Common myeloid progenitor, CD34-positive (primary cell): ENCODE measurements around the gene HOXC10. TPM values are rescaled to one million over a fixed set of nuclear protein-coding genes. Genes with fewer than 3 reads are reported as not detected.

ENCODE experiments used
- CTCF ChIA-PET: fragments of 350-600 bp; sonication (Branson Sonifier 250); formaldehyde crosslinking; loops from one replicate; lab custom pipeline; 2021; ENCODE audit warnings: antibody characterized with exemption; lab: Charles Lee
- POLR2A ChIA-PET: fragments of 350-600 bp; sonication (Branson Sonifier 250); formaldehyde crosslinking; loops from one replicate; lab custom pipeline; 2021; ENCODE audit warnings: antibody characterized with exemption; lab: Charles Lee
- DNase-seq, 3 donors: peaks; one replicate each; pipeline versions ENCODE4 v3.0.0 to v3.0.0-alpha.2; 2013
- H3K27ac ChIP-seq, 2 experiments: 1 replicate in 1 of 2; 2 replicates in 1 of 2; pipeline ENCODE4 v1.7.0; 2013; ENCODE audit warnings: inconsistent platforms in 2 of 2, low read length in 2 of 2, mild to moderate bottlenecking in 2 of 2, low read depth in 1 of 2, moderate library complexity in 1 of 2; ENCODE audit not compliant: severe bottlenecking in 2 of 2, insufficient read depth in 1 of 2, poor library complexity in 1 of 2
- H3K27me3 ChIP-seq, 5 experiments: replicated peaks in 2 of 5; 1 replicate in 3 of 5; 2 replicates in 2 of 5; pipeline versions ENCODE4 v1.6.1 to v1.7.0; 2013; ENCODE audit warnings: low read length in 4 of 5, mild to moderate bottlenecking in 2 of 5, moderate library complexity in 2 of 5, inconsistent platforms in 1 of 5; ENCODE audit not compliant: insufficient read depth in 5 of 5, control insufficient read depth in 4 of 5
- H3K36me3 ChIP-seq, 4 experiments: 1 replicate in 2 of 4; 2 replicates in 2 of 4; pipeline versions ENCODE4 v1.6.1 to v1.7.0; 2013; ENCODE audit warnings: low read length in 3 of 4, control low read depth in 1 of 4, mild to moderate bottlenecking in 1 of 4; ENCODE audit not compliant: control insufficient read depth in 4 of 4, insufficient read depth in 4 of 4
- H3K4me1 ChIP-seq, 4 experiments: 1 replicate in 3 of 4; 2 replicates in 1 of 4; pipeline versions ENCODE4 v1.6.1 to v1.7.1; 2013; ENCODE audit warnings: low read length in 3 of 4, mild to moderate bottlenecking in 3 of 4, control low read depth in 1 of 4, inconsistent platforms in 1 of 4, moderate library complexity in 1 of 4; ENCODE audit not compliant: control insufficient read depth in 4 of 4, insufficient read depth in 4 of 4; ENCODE audit errors: control extremely low read depth in 1 of 4
- H3K4me3 ChIP-seq, 7 experiments: 1 replicate in 4 of 7; 2 replicates in 3 of 7; pipeline versions ENCODE4 v1.5.1 to v1.7.0; 2013; ENCODE audit warnings: mild to moderate bottlenecking in 7 of 7, low read length in 6 of 7, moderate library complexity in 6 of 7, inconsistent platforms in 2 of 7, low read depth in 2 of 7, control low read depth in 1 of 7; ENCODE audit not compliant: insufficient read depth in 4 of 7, control insufficient read depth in 1 of 7; ENCODE audit errors: extremely low read depth in 1 of 7
- H3K9me3 ChIP-seq, 5 experiments: 1 replicate in 4 of 5; 2 replicates in 1 of 5; pipeline versions ENCODE4 v1.6.1 to v1.7.1; 2013; ENCODE audit warnings: low read length in 4 of 5, mild to moderate bottlenecking in 2 of 5, inconsistent platforms in 1 of 5, low read depth in 1 of 5, moderate library complexity in 1 of 5; ENCODE audit not compliant: control insufficient read depth in 4 of 5, insufficient read depth in 2 of 5; ENCODE audit errors: control extremely low read depth in 1 of 5
- WGBS: methylation state at CpG from one replicate; pipeline ENCODE4 v1.1.5; 2013; ENCODE audit not compliant: insufficient coverage; 5-methylcytosine and 5-hydroxymethylcytosine counted together
- polyA plus RNA-seq: library from polyadenylated mRNA; unstranded; fragments of 120-200 nt; gene quantifications from one replicate; pipeline ENCODE4 v1.2.1, GENCODE V29; 2013

The HOXC10 gene
- polyA plus RNA-seq, result not detected

DNA sequence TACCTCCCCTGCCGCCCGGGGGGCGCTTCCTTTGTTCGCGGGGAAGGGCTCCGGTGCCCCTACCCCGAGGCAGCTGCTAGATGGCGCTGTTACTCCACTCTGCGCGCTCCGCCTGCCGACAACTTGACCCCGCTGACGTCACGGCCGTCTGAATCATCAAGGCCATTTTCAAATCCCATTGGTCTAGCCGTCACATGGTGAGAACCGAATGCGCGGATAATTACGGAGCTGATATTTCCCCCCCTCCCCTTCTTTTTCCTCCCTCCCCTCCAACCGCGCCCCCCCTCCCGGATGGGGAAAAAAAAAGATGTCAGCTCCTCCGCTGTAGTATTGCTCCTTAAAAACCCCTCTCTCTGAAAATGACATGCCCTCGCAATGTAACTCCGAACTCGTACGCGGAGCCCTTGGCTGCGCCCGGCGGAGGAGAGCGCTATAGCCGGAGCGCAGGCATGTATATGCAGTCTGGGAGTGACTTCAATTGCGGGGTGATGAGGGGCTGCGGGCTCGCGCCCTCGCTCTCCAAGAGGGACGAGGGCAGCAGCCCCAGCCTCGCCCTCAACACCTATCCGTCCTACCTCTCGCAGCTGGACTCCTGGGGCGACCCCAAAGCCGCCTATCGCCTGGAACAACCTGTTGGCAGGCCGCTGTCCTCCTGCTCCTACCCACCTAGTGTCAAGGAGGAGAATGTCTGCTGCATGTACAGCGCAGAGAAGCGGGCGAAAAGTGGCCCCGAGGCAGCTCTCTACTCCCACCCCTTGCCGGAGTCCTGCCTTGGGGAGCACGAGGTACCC is at the start of gene HOXC10:
Gene HOXC10, plus strand, starts transcription at position 246 of the 791 bp plus-strand sequence. Its CDS starts 114 bp downstream, at position 360.
- CTCF ChIA-PET, result interaction anchor here (0.7 to 5.6 kb wide), 12 partner anchors 8 to 223 kb away, joined by 3 to 46 read pairs (median 4); partner anchors contain the start of gene HOXC9
- 4% methylated on average over 35 of the region's 55 CpGs for WGBS
- peaks cover 0 to 25% (median 19%) of the 10 kb centered on the region in 4 experiments for H3K4me1 ChIP-seq
- POLR2A ChIA-PET, result no interaction called here
- peak; percentile 89 to 90 (median 90) for DNase-seq
- peak within 1 kb of the TSS in 1 of 7 experiments; percentile 32 for H3K4me3 ChIP-seq
- peaks cover 39 to 99% (median 74%) of the 10 kb centered on the region in 5 experiments for H3K27me3 ChIP-seq
- H3K27ac ChIP-seq, result no peak within 1 kb of the TSS
- H3K9me3 ChIP-seq, result peaks cover 0 to 8% (median 0%) of the 10 kb centered on the region in 5 experiments
- H3K36me3 ChIP-seq, result no peaks in the 10 kb centered on the region

DNA sequence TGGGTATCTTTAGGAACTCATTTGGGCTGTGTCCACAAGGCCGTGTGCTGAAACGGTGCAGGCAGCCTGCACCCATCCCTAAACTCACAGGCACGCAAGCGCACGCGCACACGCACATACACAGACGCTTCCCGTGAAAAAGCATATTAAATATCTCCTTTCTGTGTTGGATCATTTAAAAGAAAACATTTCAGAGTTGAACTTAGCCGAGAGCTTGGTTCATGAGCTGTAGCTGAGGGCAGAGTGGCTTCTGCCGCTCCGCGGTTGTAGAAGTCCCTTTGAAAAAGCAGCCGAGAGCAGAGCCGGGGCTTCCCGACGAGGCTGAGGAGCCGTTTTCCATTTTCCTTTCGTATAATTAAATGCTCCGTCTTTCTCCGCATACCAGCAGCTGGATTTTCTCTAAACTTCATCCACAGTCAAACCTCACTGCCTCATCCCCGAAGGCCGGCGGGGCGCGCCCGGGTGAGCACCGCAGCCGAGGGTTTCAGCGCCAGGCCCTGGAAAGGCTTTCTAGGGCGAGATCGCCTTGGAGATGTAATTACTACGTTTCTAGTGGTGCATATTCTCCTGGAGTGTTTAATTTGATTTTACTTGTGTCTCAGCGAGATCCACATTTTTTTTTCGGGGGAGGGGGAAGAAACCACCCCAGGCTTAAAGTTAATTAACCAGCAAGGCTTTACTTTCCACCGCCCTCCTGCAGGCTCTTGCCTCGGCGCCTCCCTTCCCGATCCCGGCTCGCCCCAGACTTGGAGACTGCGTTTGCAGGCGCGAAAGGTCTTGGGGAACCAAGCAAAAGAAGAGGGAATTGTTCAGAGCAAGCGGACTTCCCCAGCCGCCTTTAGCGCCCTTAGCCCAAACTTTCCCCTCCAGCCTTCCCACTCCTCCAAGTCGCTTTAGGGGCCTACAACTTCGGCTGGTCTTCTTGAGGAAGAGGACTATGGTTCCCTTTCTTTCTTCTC is 49.3 kb upstream of the HOXC10 start:
- ChIA-PET POLR2A (no interaction called here), CTCF (interaction anchor here (1.4 to 1.7 kb wide), 2 partner anchors 8 to 9 kb away, joined by 3 to 7 read pairs; no protein-coding TSS in a partner anchor)
- WGBS, result 1% methylated on average over 18 of the region's 49 CpGs

DNA sequence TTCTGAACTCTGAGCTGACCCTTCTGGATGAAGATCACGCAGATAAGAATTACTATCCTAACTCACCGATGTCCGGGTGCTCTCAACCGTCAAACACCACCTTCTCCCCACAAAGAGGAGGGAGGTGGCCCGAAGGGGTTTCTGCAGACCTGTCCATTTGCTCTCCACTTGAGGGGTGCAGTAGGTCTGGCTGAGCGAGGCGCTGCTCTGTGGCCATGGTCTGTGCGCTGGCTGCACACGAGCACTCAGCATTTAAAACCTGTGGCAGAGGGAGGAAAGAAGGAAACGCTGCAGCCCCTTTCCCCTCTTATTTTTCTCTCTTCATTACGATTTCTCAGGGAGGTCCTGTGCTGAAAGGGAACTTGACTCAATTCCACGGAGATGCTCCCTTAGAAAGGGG is 47.8 kb upstream of the HOXC10 start:
- H3K4me3 ChIP-seq, result no peak overlapping the region
- H3K36me3 ChIP-seq, result no peaks in the 10 kb centered on the region
- ChIA-PET CTCF (no interaction called here), POLR2A (no interaction called here)
- H3K9me3 ChIP-seq, result peaks cover 0 to 4% (median 0%) of the 10 kb centered on the region in 5 experiments
- H3K4me1 ChIP-seq, result peaks cover 0 to 3% (median 0%) of the 10 kb centered on the region in 4 experiments
- no peak for DNase-seq
- peaks cover 37 to 100% (median 74%) of the 10 kb centered on the region in 5 experiments for H3K27me3 ChIP-seq
- H3K27ac ChIP-seq, result no peak overlapping the region
- 5% methylated on average over 10 of the region's 12 CpGs for WGBS

More for the DNA sequence above, 49.3 kb upstream of the HOXC10 start:
- Histone ChIP-seq H3K9me3 (peaks cover 0 to 4% (median 0%) of the 10 kb centered on the region in 5 experiments), H3K4me1 (peaks cover 0 to 3% (median 0%) of the 10 kb centered on the region in 4 experiments), H3K27ac (no peak overlapping the region), H3K4me3 (peak overlapping the region in 1 of 7 experiments; percentile 45), H3K27me3 (peaks cover 40 to 100% (median 67%) of the 10 kb centered on the region in 5 experiments), H3K36me3 (no peaks in the 10 kb centered on the region)
- DNase-seq, result peak in 2 of 3 donors; percentile 43 to 44

DNA sequence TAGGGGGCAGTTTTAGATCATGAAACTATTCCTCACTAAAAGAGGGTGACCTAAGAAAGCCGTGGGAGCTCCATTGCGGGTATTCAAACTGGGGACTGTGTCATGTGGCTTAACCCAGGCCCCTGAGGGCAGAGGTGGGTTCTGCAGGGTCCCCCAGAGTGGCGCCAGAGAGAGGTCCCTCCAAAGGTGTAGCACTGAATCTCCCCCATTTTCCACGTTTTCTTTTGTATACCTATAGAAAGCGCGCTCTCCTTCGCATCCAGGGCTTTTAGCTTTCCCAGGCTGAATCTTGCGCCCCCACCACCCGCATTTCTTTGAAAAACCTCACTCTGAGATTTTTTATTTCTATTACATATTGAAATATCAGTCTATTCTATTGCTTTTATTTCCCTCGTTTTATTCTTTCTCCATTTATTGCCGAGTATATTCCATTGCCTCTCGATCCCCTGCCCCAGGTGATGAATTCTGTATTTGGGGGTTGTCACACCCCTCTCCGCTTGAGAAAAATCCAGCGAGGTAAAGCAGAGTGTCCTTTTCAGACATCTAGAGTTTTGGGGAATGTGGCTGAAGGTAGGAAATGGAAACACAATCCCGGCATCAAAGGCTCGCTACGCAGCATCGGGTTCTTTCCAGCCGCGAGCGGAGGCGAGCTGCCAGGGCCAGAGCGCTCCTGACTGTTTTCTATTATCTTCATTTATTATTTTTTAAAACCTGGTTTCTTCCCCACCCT is 47.2 kb upstream of the HOXC10 start:
- peaks cover 0 to 4% (median 0%) of the 10 kb centered on the region in 5 experiments for H3K9me3 ChIP-seq
- H3K27me3 ChIP-seq, result peaks cover 33 to 100% (median 74%) of the 10 kb centered on the region in 5 experiments
- H3K27ac ChIP-seq, result no peak overlapping the region
- H3K4me1 ChIP-seq, result peaks cover 0 to 3% (median 0%) of the 10 kb centered on the region in 4 experiments
- 17% methylated on average over 15 of the region's 23 CpGs for WGBS
- ChIA-PET POLR2A (no interaction called here), CTCF (no interaction called here)
- H3K36me3 ChIP-seq, result no peaks in the 10 kb centered on the region
- DNase-seq, result no peak
- H3K4me3 ChIP-seq, result no peak overlapping the region

DNA sequence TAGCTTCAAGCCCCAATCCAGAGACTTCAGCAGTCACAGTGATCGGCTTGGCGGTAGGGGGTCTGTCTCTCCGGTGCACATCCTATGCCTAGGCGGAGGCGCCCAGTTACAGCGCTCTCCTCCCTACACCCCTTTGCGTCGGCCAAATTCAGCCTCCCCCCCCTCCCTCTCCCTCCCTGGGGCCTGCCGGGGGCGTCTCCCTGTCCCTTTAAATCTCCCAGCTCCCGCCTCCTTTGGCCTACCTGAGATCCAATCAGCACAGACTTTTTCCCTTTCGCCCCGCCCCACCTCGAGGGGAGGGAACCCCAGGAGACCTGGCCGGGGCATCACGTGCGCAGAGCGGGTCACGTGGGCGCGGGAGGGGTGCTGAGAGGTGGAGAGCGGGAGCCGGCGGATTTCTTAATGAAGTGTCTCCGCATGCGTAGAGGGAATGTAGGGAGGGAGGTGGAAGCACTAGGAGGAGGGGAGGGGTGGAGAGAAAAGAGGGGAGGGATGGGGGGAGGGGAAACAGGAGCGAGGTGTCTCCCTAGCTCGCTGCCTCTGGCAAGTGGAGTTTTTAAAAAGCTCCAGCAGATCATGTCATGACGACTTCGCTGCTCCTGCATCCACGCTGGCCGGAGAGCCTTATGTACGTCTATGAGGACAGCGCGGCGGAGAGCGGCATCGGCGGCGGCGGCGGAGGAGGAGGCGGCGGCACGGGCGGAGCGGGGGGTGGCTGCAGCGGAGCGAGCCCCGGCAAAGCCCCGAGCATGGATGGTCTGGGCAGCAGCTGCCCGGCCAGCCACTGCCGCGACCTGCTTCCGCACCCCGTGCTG is 46.4 kb upstream of the HOXC10 start, which contains the start of gene HOXC13:
Gene HOXC13, plus strand, starts transcription at position 506 of the 815 bp plus-strand sequence. Its CDS starts 76 bp downstream, at position 582.
- H3K9me3 ChIP-seq, result peaks cover 0 to 4% (median 0%) of the 10 kb centered on the region in 5 experiments
- peak; percentile 43 to 65 (median 54) for DNase-seq
- no peak within 1 kb of the TSS for H3K27ac ChIP-seq
- WGBS, result 9% methylated on average over 26 of the region's 56 CpGs
- no peaks in the 10 kb centered on the region for H3K36me3 ChIP-seq
- H3K27me3 ChIP-seq, result peaks cover 36 to 99% (median 74%) of the 10 kb centered on the region in 5 experiments
- no peak within 1 kb of the TSS for H3K4me3 ChIP-seq
- ChIA-PET CTCF (interaction anchor here (1.0 kb wide), 1 partner anchor 24 kb away, joined by 3 read pairs; no protein-coding TSS in a partner anchor), POLR2A (no interaction called here)
- peaks cover 0 to 3% (median 0%) of the 10 kb centered on the region in 4 experiments for H3K4me1 ChIP-seq
